OCI-LY3 (cell line): Measurements from ENCODE around the gene DOK5.

Source experiments
- H2AFZ ChIP-seq: fragments of 200-600, 300-600 bp; shearing (Covaris generic); 2 replicates; pipeline ENCODE4 v1.6.0; 2014; ENCODE audit warnings: antibody characterized with exemption, low read depth, low read length
- H3K27ac ChIP-seq: fragments of 200-600, 300-600 bp; sonication (generic); 2 replicates; pipeline ENCODE4 v1.5.1; 2014; ENCODE audit warnings: mild to moderate bottlenecking, low read length, moderate library complexity, mixed read lengths
- H3K27me3 ChIP-seq: fragments of 200-600, 300-600 bp; sonication (generic); 2 replicates; pipeline ENCODE4 v1.6.1; 2014; ENCODE audit warnings: low read depth, low read length, mixed read lengths
- H3K36me3 ChIP-seq: fragments of 200-600, 300-600 bp; sonication (generic); replicated peaks from 2 replicates; pipeline ENCODE3; 2014; ENCODE audit warnings: low read depth, low read length, mixed read lengths
- H3K4me1 ChIP-seq: fragments of 300-600, 200-600 bp; sonication (generic); 2 replicates; pipeline ENCODE4 v1.6.1; 2014; ENCODE audit warnings: low read length, mixed read lengths
- H3K4me2 ChIP-seq: fragments of 200-600, 300-600 bp; sonication (generic); 2 replicates; pipeline ENCODE4 v1.6.1; 2014; ENCODE audit warnings: low read length, mixed read lengths
- H3K4me3 ChIP-seq: fragments of 300-600, 200-600 bp; sonication (generic); 2 replicates; pipeline ENCODE4 v1.5.1; 2014; ENCODE audit warnings: antibody characterized with exemption, mild to moderate bottlenecking, low read length, moderate library complexity
- H3K79me2 ChIP-seq: fragments of 300-600, 200-600 bp; shearing (Covaris generic); 2 replicates; pipeline ENCODE4 v1.6.1; 2014; ENCODE audit warnings: mild to moderate bottlenecking, low read length, mixed read lengths
- H3K9ac ChIP-seq: fragments of 300-600, 200-600 bp; shearing (Covaris generic); 2 replicates; pipeline ENCODE4 v1.6.0; 2014; ENCODE audit warnings: mild to moderate bottlenecking, low read length, moderate library complexity
- H3K9me3 ChIP-seq: fragments of 200-600, 300-600 bp; shearing (Covaris generic); 2 replicates; pipeline ENCODE4 v1.6.1; 2014; ENCODE audit warnings: low read length, mixed read lengths; ENCODE audit not compliant: insufficient read depth
- H4K20me1 ChIP-seq: fragments of 200-600, 300-600 bp; sonication (generic); 2 replicates; pipeline ENCODE4 v1.6.1; 2016; ENCODE audit warnings: low read length, mixed read lengths; ENCODE audit not compliant: insufficient read depth
- EZH2phosphoT487 ChIP-seq: fragments of 200-600 bp; shearing (Covaris generic); IDR thresholded peaks from 2 replicates; pipeline ENCODE4 v1.6.1; 2018; ENCODE audit warnings: antibody characterized with exemption, mixed run types, low read depth
- TF ChIP-seq, protein P1 (sequence below): fragments of 200-600, 300-600 bp; sonication (generic); IDR thresholded peaks from 2 replicates; pipeline ENCODE4 v1.5.1; 2014; ENCODE audit warnings: antibody characterized with exemption, low read length, low read depth

The DOK5 gene

GRCh38 chr20:54554006-54554405, 78.6 kb downstream of the DOK5 start:
- H3K4me3 ChIP-seq, result no peak overlapping the region
- H4K20me1 ChIP-seq, result no peaks in the 10 kb centered on the region
- no peak overlapping the region for H3K9ac ChIP-seq
- H3K79me2 ChIP-seq, result no peaks in the 10 kb centered on the region
- H3K27ac ChIP-seq, result no peak overlapping the region
- no peak overlapping the region for H2AFZ ChIP-seq
- H3K4me1 ChIP-seq, result peaks cover 23% of the 10 kb centered on the region
- H3K27me3 ChIP-seq, result peaks cover 41% of the 10 kb centered on the region
- TF ChIP-seq EZH2phosphoT487, result no peak
- TF ChIP-seq, protein P1, sequence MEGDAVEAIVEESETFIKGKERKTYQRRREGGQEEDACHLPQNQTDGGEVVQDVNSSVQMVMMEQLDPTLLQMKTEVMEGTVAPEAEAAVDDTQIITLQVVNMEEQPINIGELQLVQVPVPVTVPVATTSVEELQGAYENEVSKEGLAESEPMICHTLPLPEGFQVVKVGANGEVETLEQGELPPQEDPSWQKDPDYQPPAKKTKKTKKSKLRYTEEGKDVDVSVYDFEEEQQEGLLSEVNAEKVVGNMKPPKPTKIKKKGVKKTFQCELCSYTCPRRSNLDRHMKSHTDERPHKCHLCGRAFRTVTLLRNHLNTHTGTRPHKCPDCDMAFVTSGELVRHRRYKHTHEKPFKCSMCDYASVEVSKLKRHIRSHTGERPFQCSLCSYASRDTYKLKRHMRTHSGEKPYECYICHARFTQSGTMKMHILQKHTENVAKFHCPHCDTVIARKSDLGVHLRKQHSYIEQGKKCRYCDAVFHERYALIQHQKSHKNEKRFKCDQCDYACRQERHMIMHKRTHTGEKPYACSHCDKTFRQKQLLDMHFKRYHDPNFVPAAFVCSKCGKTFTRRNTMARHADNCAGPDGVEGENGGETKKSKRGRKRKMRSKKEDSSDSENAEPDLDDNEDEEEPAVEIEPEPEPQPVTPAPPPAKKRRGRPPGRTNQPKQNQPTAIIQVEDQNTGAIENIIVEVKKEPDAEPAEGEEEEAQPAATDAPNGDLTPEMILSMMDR, result no peak
- H3K36me3 ChIP-seq, result no peaks in the 10 kb centered on the region
- H3K4me2 ChIP-seq, result no peak overlapping the region
- no peaks in the 10 kb centered on the region for H3K9me3 ChIP-seq

DNA sequence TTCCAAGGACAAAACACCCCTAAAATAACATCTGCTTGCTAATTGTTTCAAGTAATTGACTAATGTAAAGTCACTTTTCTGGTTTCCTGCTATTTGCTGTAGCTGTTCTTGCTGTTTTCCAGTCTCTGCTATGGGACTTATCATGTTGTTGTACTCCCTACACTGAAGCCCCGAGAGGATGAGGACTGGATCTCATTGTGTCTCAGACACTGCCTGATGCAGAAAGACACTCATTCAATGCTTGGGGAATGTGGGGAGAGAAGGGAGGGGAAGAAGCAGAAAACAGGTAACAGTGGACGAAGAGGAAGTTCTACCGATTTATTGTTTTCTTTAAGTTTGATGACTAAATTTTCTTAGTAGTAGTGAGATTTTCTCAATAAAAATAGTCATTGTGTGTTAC, 79.8 kb downstream of the DOK5 start:
- Histone ChIP-seq H2AFZ (no peak overlapping the region), H3K36me3 (no peaks in the 10 kb centered on the region), H3K79me2 (no peaks in the 10 kb centered on the region), H3K4me1 (peaks cover 24% of the 10 kb centered on the region), H3K4me3 (no peak overlapping the region), H3K27me3 (peaks cover 53% of the 10 kb centered on the region), H3K9me3 (no peaks in the 10 kb centered on the region), H3K4me2 (no peak overlapping the region), H3K27ac (no peak overlapping the region), H3K9ac (no peak overlapping the region), H4K20me1 (no peaks in the 10 kb centered on the region)
- no peak for TF ChIP-seq EZH2phosphoT487
- TF ChIP-seq, protein P1, result no peak

DNA sequence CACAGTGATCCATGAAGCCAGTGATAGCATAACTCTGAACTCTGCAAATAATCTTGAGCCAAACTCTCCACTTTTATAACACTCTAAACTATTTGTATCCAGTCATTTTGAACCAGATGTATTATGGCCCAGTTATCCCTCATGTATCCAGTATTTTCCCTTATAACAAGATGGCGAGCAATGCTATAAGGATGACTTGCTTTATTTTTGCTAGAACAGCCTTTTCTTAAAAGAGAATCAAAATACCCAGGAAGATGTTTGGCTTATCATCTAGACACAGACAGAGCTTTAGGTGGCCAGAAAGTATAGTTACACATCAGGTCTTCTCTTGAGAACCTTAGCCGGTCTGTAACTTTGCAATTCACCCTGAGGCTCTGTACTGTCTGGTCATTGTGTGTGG, 81.0 kb downstream of the DOK5 start:
- Histone ChIP-seq H3K27me3 (peaks cover 58% of the 10 kb centered on the region), H3K4me3 (no peak overlapping the region)
- TF ChIP-seq, protein P1, result no peak
- TF ChIP-seq EZH2phosphoT487, result no peak

GRCh38 chr20:54557806-54558590, 82.6 kb downstream of the DOK5 start:
- peak overlapping the region; percentile 48 for H3K4me3 ChIP-seq
- H3K9ac ChIP-seq, result no peak overlapping the region
- no peak overlapping the region for H2AFZ ChIP-seq
- H3K4me1 ChIP-seq, result peaks cover 21% of the 10 kb centered on the region
- peak overlapping the region; percentile 70 for H3K4me2 ChIP-seq
- TF ChIP-seq, protein P1, result no peak
- TF ChIP-seq EZH2phosphoT487, result no peak
- H3K9me3 ChIP-seq, result no peaks in the 10 kb centered on the region
- no peaks in the 10 kb centered on the region for H4K20me1 ChIP-seq
- no peaks in the 10 kb centered on the region for H3K36me3 ChIP-seq
- H3K79me2 ChIP-seq, result no peaks in the 10 kb centered on the region
- H3K27me3 ChIP-seq, result peaks cover 58% of the 10 kb centered on the region
- H3K27ac ChIP-seq, result no peak overlapping the region

More for the DNA sequence above, 81.0 kb downstream of the DOK5 start:
- H3K79me2 ChIP-seq, result no peaks in the 10 kb centered on the region
- H2AFZ ChIP-seq, result no peak overlapping the region
- peaks cover 21% of the 10 kb centered on the region for H3K4me1 ChIP-seq
- H3K9me3 ChIP-seq, result no peaks in the 10 kb centered on the region
- no peak overlapping the region for H3K4me2 ChIP-seq
- no peak overlapping the region for H3K9ac ChIP-seq
- no peaks in the 10 kb centered on the region for H4K20me1 ChIP-seq
- no peaks in the 10 kb centered on the region for H3K36me3 ChIP-seq
- no peak overlapping the region for H3K27ac ChIP-seq
